Osteocyte (in vitro differentiated cells): ENCODE measurements around the gene OAF. TPM values are rescaled to one million over a fixed set of nuclear protein-coding genes. Genes with fewer than 3 reads are reported as not detected.

ENCODE experiments used
- DNase-seq: peaks from one replicate; pipeline ENCODE4 v3.0.0; 2021; ENCODE audit warnings: mixed read lengths; ENCODE audit not compliant: unreplicated experiment; ENCODE audit errors: extremely low spot score
- H3K27ac Mint-ChIP-seq: one replicate; pipeline ENCODE4 v1.8.0; 2021; ENCODE audit warnings: mild to moderate bottlenecking, mixed read lengths; ENCODE audit not compliant: unreplicated experiment
- H3K27me3 Mint-ChIP-seq: one replicate; pipeline ENCODE4 v1.8.0; 2021; ENCODE audit warnings: mixed read lengths; ENCODE audit not compliant: unreplicated experiment
- H3K36me3 Mint-ChIP-seq: one replicate; pipeline ENCODE4 v1.8.0; 2021; ENCODE audit warnings: mixed read lengths; ENCODE audit not compliant: unreplicated experiment
- H3K4me1 Mint-ChIP-seq: one replicate; pipeline ENCODE4 v1.8.0; 2021; ENCODE audit warnings: mixed read lengths; ENCODE audit not compliant: unreplicated experiment
- H3K4me3 Mint-ChIP-seq: one replicate; pipeline ENCODE4 v1.8.0; 2021; ENCODE audit warnings: mild to moderate bottlenecking, moderate library complexity, mixed read lengths; ENCODE audit not compliant: unreplicated experiment
- H3K9me3 Mint-ChIP-seq: one replicate; pipeline ENCODE4 v1.8.0; 2021; ENCODE audit warnings: mixed read lengths; ENCODE audit not compliant: unreplicated experiment
- CTCF ChIP-seq: fragments of 200-600 bp; sonication (generic); IDR thresholded peaks from 2 replicates; pipeline ENCODE4 v1.5.0; 2021; ENCODE audit warnings: antibody characterized with exemption, mild to moderate bottlenecking, moderate library complexity
- total RNA-seq: library from RNA; stranded (reverse); gene quantifications from 2 replicates; pipeline ENCODE4 v1.2.1, GENCODE V29; 2021

OAF gene
- total RNA-seq, 1 donor from 2014 or later, result 10.2 TPM

- Mint-ChIP-seq H3K4me1 (no peaks in the 10 kb centered on the region), H3K27ac (no peak overlapping the region), H3K36me3 (no peaks in the 10 kb centered on the region), H3K27me3 (peaks cover 87% of the 10 kb centered on the region), H3K4me3 (no peak overlapping the region), H3K9me3 (no peaks in the 10 kb centered on the region)
- no peak for DNase-seq
- no peak for TF ChIP-seq CTCF
Measured at GRCh38 chr11:120241277-120241676, 30.4 kb downstream of the OAF start.

GRCh38 chr11:120243221-120243620, 32.4 kb downstream of the OAF start:
- H3K9me3 Mint-ChIP-seq, result no peaks in the 10 kb centered on the region
- no peaks in the 10 kb centered on the region for H3K4me1 Mint-ChIP-seq
- no peak for TF ChIP-seq CTCF
- peaks cover 87% of the 10 kb centered on the region for H3K27me3 Mint-ChIP-seq
- H3K36me3 Mint-ChIP-seq, result no peaks in the 10 kb centered on the region
- no peak for DNase-seq
- H3K27ac Mint-ChIP-seq, result no peak overlapping the region
- H3K4me3 Mint-ChIP-seq, result no peak overlapping the region

GRCh38 chr11:120244476-120245365, 33.9 kb downstream of the OAF start:
- DNase-seq, result no peak
- Mint-ChIP-seq H3K27ac (no peak overlapping the region), H3K27me3 (peaks cover 86% of the 10 kb centered on the region), H3K36me3 (no peaks in the 10 kb centered on the region), H3K4me1 (no peaks in the 10 kb centered on the region), H3K9me3 (no peaks in the 10 kb centered on the region), H3K4me3 (no peak overlapping the region)
- no peak for TF ChIP-seq CTCF

- H3K27me3 Mint-ChIP-seq, result peaks cover 90% of the 10 kb centered on the region
- no peaks in the 10 kb centered on the region for H3K4me1 Mint-ChIP-seq
- H3K27ac Mint-ChIP-seq, result no peak overlapping the region
- H3K36me3 Mint-ChIP-seq, result no peaks in the 10 kb centered on the region
- no peaks in the 10 kb centered on the region for H3K9me3 Mint-ChIP-seq
- TF ChIP-seq CTCF, result no peak
- no peak for DNase-seq
- H3K4me3 Mint-ChIP-seq, result no peak overlapping the region
Measured at GRCh38 chr11:120245434-120245833, 34.6 kb downstream of the OAF start.

- Mint-ChIP-seq H3K4me3 (no peak overlapping the region), H3K27ac (no peak overlapping the region)
- DNase-seq, result no peak
Measured at GRCh38 chr11:120248551-120249278, 37.9 kb downstream of the OAF start.

More at GRCh38 chr11:120248551-120249278, 37.9 kb downstream of the OAF start:
- Mint-ChIP-seq H3K9me3 (no peaks in the 10 kb centered on the region), H3K4me1 (no peaks in the 10 kb centered on the region), H3K36me3 (no peaks in the 10 kb centered on the region), H3K27me3 (peaks cover 71% of the 10 kb centered on the region)
- no peak for TF ChIP-seq CTCF
